ENCODE data around the gene SCUBE1.
"Not testable (repeated sequence)": the region's sequence is repeated elsewhere in the genome, so short reads cannot be mapped to it uniquely, and the experiment has no call there.

The SCUBE1 gene

DNA sequence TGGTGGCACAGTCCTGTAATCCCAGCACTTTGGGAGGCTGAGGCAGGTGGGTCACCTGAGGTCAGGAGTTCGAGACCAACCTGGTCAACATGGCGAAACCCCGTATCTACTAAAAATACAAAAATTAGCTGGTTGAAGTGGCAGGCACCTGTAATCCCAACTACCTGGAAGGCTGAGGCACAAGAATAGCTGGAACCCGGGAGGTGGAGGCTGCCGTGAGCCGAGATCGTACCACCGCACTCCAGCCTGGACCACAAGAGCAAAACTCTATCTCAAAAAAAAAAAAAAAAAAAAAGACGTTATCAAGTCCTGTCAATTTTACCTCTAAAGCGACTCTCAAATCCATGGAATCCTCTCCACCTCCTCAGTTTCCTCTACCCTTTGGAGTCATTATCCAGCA is 12.5 kb upstream of the SCUBE1 start:
- DNase-seq = not testable (repeated sequence)

DNA sequence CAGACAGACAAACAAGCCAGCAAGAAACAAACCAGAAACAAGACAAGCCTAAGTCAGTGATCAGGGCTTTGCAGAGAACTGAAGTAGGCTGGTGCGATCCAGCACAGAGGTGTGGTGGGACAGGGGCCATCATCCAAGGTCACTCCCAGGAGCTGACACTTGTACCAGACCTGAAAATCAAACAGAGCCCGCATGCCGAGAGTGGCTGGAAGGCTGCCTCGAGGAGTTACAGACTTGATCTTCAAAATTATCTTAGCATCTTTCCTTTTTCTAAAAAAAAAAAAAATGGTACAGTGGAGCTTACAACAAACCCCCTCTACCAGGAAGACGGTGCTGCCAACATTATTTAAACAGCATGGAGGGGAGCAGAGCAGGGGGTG is 8.8 kb upstream of the SCUBE1 start:
- DNase-seq = no peak

DNA sequence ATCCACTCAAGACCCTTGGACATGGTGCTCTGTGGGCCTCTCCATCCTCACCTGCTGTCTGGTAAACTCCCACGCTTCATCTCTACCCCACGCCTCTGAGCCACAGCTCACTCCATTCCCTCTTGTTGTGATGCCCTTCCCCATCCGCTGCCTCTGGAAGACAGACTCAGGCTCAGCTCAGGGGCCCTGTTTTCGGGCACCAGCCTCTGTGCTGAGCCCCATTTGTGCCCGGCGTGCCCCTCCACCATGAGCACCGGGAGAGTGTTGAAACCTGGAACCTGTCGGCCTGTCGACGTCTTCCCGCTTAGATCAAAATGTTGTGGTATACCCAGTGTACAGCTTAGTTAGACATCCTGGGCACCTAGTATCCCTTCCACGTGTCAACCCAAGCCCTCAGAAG is 6.5 kb upstream of the SCUBE1 start:
- DNase-seq = no peak

DNA sequence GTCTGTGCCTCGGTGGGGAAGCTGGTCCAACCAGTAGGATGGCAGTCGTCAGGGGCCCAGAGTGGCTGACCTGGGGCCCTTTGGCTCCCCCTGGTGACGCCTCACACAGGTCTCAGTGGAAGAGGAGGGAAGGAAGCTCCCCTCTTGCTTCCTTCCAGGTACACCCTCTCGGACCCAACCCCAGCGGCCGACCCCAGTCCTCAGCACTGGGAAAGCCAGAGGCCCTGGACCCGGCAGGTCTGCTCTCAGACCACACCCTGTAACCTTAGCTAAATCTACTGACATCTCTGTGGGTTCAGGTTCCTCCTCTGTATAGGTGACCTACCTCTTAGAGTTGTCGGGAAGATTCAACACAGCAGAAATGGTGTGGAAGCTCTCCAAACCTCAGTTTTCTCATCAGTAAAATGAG is 3.4 kb upstream of the SCUBE1 start:
- peak; percentile 69 for DNase-seq

DNA sequence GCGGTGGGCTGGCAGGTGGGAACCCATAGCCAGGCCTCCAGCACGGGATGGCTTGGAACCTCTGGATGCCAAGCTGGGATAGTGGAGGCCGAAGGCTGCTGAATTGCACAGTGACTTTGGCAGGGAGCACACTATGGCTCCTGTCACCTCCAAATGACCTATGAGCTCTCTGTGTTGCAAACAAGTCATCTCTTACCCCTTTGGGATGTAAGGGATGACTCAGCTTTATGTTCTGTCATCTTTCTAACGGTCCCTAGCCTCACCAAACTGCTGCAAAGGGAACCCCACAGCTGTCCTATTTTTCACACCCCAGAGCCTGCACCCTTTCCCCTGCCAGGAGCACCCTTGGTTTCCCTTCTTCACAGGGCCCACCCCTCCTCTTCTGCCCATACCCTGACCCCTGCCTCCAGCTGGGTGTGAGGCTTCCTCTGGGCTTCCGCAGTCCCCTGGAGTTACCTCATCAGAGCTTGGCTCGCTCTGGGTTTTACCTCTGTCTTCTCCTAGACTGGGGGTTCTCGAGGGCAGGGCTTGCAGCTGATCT is 2.7 kb upstream of the SCUBE1 start:
- peak; percentile 24 for DNase-seq

DNA sequence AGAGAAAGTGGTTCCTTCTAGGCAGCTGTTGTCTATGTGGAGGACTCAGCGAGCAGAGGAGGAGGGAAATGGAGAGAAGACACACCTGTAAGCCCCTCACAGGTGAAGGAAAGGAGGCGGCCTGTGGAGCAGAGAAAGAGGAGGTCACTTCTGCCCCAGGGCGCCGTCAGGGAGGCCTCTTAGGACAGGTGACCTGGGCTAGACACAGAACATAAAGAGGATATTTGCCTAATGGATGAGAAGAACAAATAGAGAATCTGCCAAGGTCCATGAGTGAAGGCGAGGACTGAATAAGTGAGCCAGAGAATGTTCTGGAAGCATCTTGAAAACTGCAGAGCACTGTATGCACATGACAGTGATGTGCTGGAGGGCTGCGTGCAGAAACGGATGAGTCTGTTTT is 2.2 kb upstream of the SCUBE1 start:
- DNase-seq = peak; percentile 10

DNA sequence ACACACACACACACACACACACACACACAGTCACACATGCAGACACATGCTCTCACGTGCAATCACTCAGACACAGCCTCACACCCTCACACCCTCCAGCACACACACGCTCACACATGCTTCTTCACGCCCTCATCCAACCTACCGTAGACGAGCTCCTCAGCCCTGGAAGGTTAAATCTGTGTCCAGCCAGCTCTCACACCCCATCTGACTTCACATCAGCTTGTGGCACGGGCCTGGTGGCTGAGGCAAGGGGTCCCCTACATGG is 1.3 kb upstream of the SCUBE1 start:
- no peak for DNase-seq

DNA sequence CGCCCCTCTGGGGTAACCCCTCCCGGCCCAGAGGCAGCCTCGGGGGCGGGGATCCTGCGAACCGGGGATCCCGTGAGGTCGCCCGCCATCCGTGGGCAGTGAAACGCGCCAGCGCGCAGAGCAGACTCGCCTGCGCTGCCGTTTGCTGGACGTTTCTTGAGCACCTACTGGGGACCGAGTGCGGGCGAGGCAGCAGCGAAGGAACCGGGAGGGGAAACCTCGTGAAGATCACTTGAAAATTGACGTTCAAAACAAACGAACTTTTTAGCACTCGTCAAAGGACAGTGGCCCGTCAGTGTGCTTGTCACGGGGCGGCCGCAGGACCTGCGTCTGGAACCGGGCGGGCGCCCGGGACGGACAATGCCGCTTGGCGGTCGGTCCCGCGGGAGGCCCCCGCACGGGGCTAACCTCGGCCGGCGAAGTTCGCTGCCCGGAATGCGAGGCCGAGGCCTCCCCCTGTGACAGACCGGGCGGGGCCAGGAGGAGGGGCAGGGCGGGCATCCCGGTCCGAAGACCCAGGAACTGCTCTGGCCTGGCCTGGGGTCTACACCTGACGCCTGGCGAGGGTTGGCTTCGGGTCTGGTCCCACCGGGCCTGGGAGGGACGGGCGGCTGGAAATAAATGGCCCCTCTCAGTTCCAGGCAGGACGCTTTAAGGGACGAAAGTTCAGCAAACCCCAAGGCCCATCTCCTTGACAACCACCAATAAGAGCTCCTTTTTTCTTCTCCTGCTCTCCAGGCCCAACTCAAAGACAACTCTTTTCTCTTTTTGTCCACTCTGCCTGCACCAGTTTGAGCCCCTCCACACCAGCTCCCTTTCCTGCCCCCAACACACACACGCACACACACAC is 723 bp upstream of the SCUBE1 start:
- DNase-seq = peak; percentile 37

DNA sequence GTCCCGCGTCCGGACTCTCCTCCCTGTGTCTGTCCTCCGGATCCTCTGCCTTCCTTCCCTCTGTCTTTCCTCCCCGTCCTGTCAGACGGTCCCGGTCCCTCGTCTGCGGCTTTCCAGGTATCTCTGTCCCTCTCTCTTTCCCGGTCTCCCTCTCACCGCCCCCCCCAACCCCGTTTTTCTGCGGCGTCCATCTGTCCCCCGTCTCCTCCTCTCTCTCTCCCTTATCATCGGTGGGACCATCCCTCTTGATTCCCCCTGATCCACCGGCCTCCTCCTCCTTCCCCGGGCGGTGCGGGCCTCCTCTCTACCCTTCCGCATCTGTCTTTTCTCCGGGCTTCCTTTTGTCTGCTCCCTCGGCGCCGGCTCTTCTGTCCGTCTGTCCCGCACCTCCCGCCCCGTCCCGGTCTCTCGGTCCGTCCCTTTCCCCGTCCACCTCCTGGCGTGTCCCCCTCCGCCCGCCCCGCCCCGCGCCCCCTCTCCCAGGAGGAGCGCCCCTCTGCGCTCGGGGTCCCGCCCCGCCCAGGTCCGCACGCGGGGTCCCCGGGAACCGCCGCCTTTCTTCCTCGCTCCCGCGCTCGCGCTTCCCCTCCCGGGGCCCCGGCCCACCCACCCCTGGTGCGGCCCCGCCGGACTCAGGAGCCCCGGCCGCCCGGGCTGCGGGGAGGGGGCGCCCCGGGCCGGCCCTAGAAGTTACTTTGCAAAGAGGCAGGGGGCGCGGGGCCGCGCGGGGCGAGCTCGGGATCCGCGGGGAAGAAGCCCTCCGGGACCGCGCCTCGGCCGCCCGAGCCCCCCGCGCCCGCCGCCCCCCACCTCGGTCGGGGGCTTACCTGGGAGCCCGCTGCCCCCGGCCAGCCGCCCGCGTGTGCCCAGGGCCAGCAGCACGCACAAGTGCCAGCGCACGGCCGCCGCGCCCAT is 568 bp downstream of the SCUBE1 start:
- peak; percentile 47 for DNase-seq

DNA sequence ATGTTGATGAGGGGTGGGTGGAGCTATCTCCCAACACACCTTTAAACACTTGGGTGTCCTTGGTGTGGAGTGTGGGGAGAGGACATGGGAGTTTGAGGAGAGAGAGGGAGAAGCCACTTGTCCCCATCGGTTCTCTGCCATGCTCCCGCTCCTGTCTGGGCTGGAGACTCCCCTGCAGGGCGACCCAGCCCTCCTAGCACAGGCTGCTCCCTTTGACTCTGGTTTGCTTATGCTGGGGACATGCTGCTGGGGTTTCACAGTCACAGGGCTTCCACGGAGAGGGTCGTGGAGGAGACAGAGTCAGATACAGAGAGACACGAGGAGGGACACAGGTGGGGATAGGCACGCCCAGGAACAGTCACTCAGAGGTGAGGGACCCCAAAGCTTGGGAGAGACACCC is 1.6 kb downstream of the SCUBE1 start:
- DNase-seq = peak; percentile 7

DNA sequence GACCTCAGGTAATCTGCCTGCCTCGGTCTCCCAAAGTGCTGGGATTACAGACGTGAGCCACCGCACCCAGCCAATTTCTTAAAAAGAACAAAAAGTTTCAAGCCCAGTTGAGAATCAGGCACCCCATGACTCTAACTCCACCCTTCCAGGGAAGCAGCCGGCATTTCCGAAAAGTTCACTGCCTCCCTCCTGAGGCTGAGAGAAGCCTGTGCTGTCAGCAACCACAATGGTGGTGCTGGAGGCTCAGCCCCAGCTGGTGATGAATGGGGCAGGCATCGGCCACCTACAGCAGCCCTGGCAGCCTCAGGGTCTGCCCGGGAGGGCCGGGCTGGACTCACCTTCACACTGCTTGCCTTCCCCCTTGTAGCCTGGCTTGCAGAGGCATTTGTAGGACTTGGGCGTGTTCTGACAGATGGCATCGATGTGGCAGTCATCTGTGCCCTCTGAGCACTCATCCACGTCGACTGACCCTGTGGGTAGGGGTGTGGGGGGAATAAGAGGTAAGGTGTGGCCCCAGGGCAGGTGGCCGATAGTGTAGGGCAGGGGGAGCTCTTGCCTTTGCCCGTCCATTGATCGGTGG is 4.3 kb downstream of the SCUBE1 start:
- no peak for DNase-seq

DNA sequence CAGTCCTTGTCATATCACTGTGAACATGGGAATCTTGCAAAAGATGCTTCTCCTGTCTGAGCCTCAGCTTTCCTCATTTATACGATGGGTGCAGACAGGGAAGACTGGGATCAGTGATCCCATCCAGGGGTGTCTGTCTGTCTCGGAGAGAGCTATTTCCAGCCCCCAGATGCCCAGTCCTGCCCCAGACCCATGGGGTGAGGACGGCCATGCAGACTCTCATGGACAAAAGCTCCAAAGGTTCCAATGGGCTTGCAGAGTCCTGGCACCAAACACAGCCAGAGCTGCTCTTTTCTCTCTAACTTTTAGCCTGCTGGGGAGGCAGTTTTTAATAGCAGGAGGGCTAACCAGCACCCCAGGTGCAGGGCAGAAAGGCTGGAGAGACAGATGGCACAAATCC is 5.2 kb downstream of the SCUBE1 start:
- DNase-seq = no peak

DNA sequence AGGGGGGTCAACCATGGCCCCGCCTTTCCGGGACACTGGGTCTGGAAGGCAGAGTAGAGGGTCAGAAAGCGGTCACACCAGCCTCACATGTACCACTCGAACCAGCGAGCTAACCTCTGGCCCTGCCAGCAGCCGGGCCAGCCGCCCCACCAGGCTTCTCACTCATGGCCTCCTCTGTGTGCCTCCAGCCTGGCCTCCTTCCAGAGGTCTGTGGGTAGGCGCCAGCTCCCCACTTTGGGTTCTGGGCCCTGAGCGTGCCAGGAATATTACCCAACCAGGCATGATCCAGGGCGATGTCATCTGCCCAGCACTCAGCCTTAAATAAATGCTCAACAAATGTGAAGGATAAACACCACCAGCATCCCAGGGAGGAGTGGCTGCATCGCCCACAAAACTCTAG is 5.8 kb downstream of the SCUBE1 start:
- no peak for DNase-seq

DNA sequence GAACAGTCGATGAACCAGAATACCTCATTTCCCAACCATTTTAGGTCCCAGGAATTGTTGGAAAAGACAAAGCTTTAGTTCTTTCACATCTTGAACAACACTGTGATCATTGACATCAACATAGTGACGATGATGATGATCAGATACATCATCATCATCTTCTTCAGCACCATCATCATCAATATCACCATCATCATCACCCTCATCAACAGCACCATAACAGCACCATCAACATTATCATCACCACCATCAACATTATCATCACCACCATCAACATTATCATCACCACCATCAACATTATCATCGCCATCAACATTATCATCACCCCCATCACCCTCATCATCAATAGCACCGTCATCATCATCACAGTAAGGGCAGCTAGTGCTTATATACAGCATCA is 8.8 kb downstream of the SCUBE1 start:
- DNase-seq = no peak

DNA sequence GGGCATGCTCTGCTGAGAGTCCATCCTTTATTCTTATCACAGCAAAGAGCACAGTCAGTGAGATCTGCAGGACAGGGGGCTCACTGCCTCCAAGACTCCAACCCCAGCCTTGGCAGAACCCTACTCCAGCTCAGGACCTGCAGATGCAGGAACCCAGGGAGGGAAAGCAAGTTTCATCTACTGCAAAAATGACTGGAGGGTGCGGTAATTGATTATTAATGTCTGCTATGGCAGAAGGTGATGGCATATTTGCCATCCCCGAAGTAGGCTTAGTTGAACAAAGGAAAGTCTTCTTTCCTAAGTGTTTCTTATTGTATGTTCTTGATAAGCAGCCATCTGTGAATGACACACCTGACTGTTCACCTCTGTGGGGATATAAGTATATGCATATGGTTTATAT is 9.2 kb downstream of the SCUBE1 start:
- DNase-seq = no peak

DNA sequence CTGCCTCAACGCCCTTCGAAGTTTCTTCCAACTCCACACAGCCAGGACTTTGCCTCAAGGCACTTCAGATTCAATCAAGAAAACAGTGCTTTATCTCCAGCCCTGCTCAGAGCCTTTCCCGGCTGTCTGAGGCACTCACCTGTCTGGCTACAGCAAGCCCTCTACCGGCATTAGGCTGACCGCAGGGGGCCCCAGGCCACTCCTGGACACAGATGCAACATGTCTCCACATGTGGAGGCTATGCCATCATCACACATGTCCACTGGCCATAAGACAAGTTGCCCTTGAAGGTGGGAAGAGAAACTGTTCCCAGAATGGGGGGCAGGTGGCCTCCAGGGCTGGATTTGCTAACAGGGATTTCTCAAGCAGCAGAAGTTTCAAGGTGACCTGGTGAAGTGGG is 10.0 kb downstream of the SCUBE1 start:
- DNase-seq = no peak

DNA sequence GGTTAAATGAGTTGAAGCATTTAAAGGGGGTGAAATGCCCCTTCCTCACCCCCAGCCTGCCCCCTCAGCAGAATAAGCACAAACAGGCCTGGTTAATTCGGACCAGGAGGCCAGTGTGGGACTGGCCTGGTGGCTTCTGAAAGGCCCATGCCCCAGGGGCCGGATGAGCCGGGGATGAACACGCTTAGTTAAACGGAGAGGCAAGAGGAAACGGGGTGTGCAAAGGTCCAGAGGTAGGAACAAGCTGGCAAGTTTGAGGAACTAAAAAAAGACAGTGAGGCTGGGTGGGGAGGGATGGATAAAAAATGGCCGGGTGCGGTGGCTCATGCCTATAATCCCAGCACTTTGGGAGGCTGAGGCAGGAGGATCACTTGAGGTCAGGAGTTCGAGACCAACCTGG is 11.5 kb downstream of the SCUBE1 start:
- no peak for DNase-seq

DNA sequence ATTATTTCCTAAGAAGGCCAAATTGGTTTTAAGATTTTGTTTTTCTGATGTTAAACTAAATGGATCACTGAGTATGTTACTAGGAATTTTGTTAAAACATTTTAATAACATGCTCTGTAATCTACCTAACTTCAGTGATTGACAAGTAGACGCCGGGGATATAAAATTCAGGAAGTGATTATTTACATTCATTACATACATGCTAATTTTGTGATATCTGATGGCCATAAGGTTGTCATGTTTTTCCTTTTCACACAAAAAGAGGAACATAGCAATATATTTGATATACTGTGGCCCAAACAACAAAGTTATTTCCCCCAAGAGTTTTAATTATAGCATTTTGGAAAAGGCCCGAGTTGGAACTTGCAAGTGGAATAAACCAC is 12.1 kb downstream of the SCUBE1 start:
- DNase-seq = no peak

DNA sequence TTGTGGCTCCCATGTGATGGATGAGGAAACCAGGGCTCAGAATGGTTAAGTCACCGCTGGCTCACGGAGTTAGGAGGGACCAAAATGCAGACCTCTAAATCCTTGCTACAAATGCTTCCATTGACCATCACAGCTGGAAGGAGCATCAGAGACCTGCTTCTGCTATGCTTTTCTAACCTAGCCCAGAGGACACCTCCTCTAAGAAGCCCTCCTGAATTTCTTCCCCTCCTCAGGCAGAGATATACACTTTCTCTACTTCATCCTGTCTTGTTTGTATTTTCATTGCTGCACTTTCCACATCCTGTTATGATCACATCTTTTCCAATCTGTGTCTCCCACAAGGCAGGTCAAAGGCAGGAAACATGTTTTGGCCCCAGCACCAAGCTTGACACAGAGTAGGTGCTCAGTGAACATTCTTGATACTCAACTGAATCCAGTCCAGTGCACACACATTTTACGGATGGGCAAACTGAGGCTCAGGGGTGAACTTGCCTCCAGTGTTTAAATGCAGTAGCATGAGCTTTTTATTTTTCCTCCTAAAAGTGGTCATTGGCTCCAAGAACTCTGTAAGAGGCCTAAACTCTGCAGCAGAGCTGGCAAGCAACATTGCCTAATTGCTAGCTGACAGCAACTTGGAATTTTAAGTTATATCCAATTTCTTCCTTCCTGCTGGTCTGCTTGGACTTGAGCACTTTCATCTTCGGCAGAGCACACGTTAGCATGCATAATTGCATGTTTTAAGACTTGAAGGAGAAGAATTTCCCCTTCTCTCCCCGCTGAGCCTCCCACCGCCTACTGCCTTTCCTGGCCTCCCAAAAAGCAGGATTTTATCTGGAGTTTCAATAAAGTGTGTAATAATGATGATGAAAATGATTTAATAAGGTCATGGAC is 12.7 kb downstream of the SCUBE1 start:
- DNase-seq = no peak

DNA sequence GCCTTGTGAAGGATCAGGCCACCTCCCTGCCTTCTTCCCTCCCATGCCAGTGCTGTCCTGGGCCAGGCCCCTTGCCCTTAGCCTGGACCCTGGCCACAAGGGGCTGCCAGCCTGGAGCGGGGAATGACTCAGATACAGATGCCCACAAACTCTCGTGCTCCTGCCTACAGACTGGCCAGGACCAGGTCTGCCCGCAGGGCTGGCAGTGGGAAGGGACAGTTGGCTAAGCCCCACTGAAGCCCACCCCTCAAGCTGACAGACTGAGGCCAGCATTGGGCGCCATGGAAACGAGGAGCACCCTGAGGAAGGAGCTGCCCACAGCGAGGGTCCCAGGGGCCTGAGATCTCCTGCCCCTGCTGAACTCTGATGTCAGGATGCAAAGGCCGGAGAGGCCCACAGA is 14.1 kb downstream of the SCUBE1 start:
- DNase-seq = no peak

DNA sequence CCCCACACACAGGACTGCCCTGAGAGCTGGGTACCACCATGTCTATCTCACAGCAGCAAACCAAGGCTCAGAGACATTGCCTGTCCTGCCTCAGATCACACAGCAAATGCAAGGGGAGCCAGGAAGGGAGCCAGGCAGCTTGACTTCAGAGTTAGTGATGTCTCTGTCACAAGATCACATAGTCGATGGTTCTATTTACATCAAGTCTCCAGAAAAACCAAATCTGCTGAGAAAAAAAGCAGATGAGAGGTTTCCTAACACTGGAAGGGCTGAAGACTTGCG is 16.1 kb downstream of the SCUBE1 start:
- DNase-seq = no peak

DNA sequence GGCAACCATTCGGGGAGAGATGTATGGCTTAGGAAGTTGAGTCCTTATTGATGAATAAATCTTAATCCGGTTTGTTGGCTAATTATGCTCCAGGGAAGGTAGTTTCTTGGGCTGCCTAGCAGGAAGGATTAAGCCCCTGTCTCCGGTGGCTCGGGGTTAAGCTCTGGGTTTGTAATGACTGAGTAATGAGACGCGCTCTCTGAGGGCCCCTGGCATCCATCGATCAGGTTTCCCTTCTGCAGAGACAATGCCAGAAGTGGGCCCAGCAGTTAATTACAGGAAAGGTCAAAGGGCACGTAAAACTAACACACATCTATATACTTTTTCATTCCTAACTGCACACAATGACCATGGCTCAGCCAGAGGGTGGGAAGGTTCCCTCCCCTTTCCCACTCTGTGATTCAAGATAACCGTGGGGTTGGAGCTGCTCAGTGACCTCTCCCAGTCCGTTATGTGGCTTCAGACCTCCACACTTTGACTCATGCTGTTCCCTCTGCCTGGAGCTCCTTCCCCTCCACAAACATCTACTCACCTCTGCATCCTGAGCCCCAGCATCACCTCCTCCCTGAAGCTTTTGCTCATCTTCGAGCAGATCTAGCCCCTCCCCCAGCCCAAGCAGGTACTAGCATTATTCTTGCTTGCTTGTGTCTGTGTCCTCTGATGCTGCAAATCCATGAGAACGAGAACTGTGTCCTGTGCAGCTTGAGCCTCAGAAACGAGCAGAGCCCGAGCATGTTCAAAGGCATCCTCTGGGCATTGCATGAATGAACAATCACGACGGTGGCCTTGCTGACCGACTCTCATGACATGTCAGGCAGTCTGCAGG is 16.6 kb downstream of the SCUBE1 start:
- DNase-seq = no peak

All from DMS53 (cell line).